ENCODE results near the gene LRRC23. TPM values are rescaled to one million over a fixed set of nuclear protein-coding genes. Genes with fewer than 3 reads are reported as not detected.
A peak's percentile ranks its signal among the peaks of the same experiment; 100 is the strongest.

LRRC23 gene
- total and polyA plus RNA-seq, 8 donors: 5.3 to 20.4 (median 9.0) TPM; not detected in 1

GRCh38 chr12:6866163-6866919 is 38.3 kb upstream of the LRRC23 start:
- intact Hi-C loops (cut with DNase I; ENCODE audit: low total_unique reads): no loop called here
- H3K4me3 ChIP-seq: peak overlapping the region; percentile 81 to 100 (median 98)
- no peak for DNase-seq

GRCh38 chr12:6866920-6867412 is 37.7 kb upstream of the LRRC23 start:
- peaks cover 27 to 54% (median 51%) of the 10 kb centered on the region in 4 donors for H3K4me1 ChIP-seq
- H3K36me3 ChIP-seq: peaks cover 42 to 68% (median 66%) of the 10 kb centered on the region in 4 donors
- no peaks in the 10 kb centered on the region for H3K27me3 ChIP-seq
- H3K27ac ChIP-seq: peak overlapping the region; percentile 84 to 99 (median 98)
- peak in 1 of 2 donors; percentile 38 for DNase-seq
- peak overlapping the region; percentile 81 to 100 (median 98) for H3K4me3 ChIP-seq
- intact Hi-C loops (cut with DNase I; ENCODE audit: low total_unique reads): no loop called here
- no peaks in the 10 kb centered on the region for H3K9me3 ChIP-seq
- WGBS, 5 donors: 0 to 6% (median 2%) methylated on average over 5 to 33 of the region's 33 CpGs
- TF ChIP-seq POLR2A (IDR thresholded peaks at IDR 0.05) (no peak), EP300 (IDR thresholded peaks at IDR 0.05) (no peak), POLR2AphosphoS5 (IDR thresholded peaks at IDR 0.05) (no peak), CTCF (IDR thresholded peaks at IDR 0.05) (no peak)

More at GRCh38 chr12:6866163-6866919, 38.3 kb upstream of the LRRC23 start:
- 74 to 78% (median 75%) methylated on average over 17 to 19 of the region's 19 CpGs for WGBS, 5 donors
- Histone ChIP-seq H3K4me1 (peaks cover 21 to 48% (median 44%) of the 10 kb centered on the region in 4 donors), H3K27me3 (no peaks in the 10 kb centered on the region), H3K27ac (peak overlapping the region; percentile 84 to 99 (median 98)), H3K36me3 (peaks cover 48 to 74% (median 70%) of the 10 kb centered on the region in 4 donors), H3K9me3 (no peaks in the 10 kb centered on the region)
- TF ChIP-seq POLR2AphosphoS5 (IDR thresholded peaks at IDR 0.05): no peak
- no peak for TF ChIP-seq CTCF (IDR thresholded peaks at IDR 0.05)
- no peak for TF ChIP-seq EP300 (IDR thresholded peaks at IDR 0.05)
- TF ChIP-seq POLR2A (IDR thresholded peaks at IDR 0.05): no peak

- Histone ChIP-seq H3K36me3 (peaks cover 42 to 62% (median 60%) of the 10 kb centered on the region in 4 donors), H3K27ac (peak within 1 kb of the TSS; percentile 97 to 99 (median 98))
- intact Hi-C loops (cut with DNase I; ENCODE audit: low total_unique reads): no loop called here
Observed at GRCh38 chr12:6867413-6868210, 37.0 kb upstream of the LRRC23 start, which contains the start of gene TPI1. TSS of gene TPI1 (plus strand) at chr12:6867531. CDS start at chr12:6867567, 36 bp downstream.

More at GRCh38 chr12:6867413-6868210, 37.0 kb upstream of the LRRC23 start, which contains the start of gene TPI1:
- H3K4me1 ChIP-seq: peaks cover 30 to 61% (median 56%) of the 10 kb centered on the region in 4 donors
- H3K9me3 ChIP-seq: no peaks in the 10 kb centered on the region
- peak; percentile 77 to 100 (median 100) for TF ChIP-seq POLR2AphosphoS5 (IDR thresholded peaks at IDR 0.05)
- peak in 2 of 4 donors; percentile 39 to 95 for TF ChIP-seq POLR2A (IDR thresholded peaks at IDR 0.05)
- no peak for TF ChIP-seq EP300 (IDR thresholded peaks at IDR 0.05)
- no peak for TF ChIP-seq CTCF (IDR thresholded peaks at IDR 0.05)
- DNase-seq: peak; percentile 87 to 96
- no peaks in the 10 kb centered on the region for H3K27me3 ChIP-seq
- H3K4me3 ChIP-seq: peak within 1 kb of the TSS; percentile 81 to 100 (median 98)
- WGBS, 5 donors: 0 to 1% (median 0%) methylated on average over 31 to 86 of the region's 86 CpGs
